ENCODE measurements around the gene ILDR2.

- TF ChIP-seq CTCF (conservative IDR thresholded peaks at IDR 0.05; ENCODE audit: low read depth, low read length) (no peak), EZH2 (IDR thresholded peaks at IDR 0.05; ENCODE audit: borderline replicate concordance, low read depth, low read length, poor library complexity, severe bottlenecking) (no peak)
These were observed 109.4 kb downstream of the ILDR2 start for GRCh38 chr1:166865926-166866325.

Data from A673 (cell line).